GM06990 (cell line): ENCODE results near the gene CCDC107.
A peak's percentile ranks its signal among the peaks of the same experiment; 100 is the strongest.

Source experiments
- DNase-seq: peaks from one replicate; pipeline ENCODE4 v3.0.0-alpha.2; 2011; ENCODE audit not compliant: insufficient read length; ENCODE audit errors: extremely low read depth
- H3K27me3 ChIP-seq: replicated peaks from 2 replicates; pipeline ENCODE4 v1.6.0; 2011; ENCODE audit warnings: low read length; ENCODE audit not compliant: control insufficient read depth, insufficient read depth
- H3K36me3 ChIP-seq: 2 replicates; pipeline ENCODE4 v1.5.1; 2011; ENCODE audit warnings: low read length; ENCODE audit not compliant: control insufficient read depth, insufficient read depth
- H3K4me3 ChIP-seq: replicated peaks from 2 replicates; pipeline ENCODE4 v1.5.1; 2011; ENCODE audit warnings: low read depth, mild to moderate bottlenecking, control low read depth, low read length
- TF ChIP-seq, protein P1 (sequence below): IDR thresholded peaks from 2 replicates; pipeline ENCODE4 v1.5.1; 2011; ENCODE audit warnings: low read length, control low read depth, mild to moderate bottlenecking, inconsistent platforms; ENCODE audit not compliant: insufficient read depth, poor library complexity, severe bottlenecking

The CCDC107 gene

GRCh38 chr9:35675732-35676392 is 17.8 kb downstream of the CCDC107 start:
- H3K4me3 ChIP-seq = peak overlapping the region; percentile 22; the same call in 1 of the 2 replicates
- H3K27me3 ChIP-seq = no peaks in the 10 kb centered on the region; the same call in 1 of the 2 replicates
- TF ChIP-seq, protein P1, sequence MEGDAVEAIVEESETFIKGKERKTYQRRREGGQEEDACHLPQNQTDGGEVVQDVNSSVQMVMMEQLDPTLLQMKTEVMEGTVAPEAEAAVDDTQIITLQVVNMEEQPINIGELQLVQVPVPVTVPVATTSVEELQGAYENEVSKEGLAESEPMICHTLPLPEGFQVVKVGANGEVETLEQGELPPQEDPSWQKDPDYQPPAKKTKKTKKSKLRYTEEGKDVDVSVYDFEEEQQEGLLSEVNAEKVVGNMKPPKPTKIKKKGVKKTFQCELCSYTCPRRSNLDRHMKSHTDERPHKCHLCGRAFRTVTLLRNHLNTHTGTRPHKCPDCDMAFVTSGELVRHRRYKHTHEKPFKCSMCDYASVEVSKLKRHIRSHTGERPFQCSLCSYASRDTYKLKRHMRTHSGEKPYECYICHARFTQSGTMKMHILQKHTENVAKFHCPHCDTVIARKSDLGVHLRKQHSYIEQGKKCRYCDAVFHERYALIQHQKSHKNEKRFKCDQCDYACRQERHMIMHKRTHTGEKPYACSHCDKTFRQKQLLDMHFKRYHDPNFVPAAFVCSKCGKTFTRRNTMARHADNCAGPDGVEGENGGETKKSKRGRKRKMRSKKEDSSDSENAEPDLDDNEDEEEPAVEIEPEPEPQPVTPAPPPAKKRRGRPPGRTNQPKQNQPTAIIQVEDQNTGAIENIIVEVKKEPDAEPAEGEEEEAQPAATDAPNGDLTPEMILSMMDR = no peak
- H3K36me3 ChIP-seq = no peaks in the 10 kb centered on the region
- DNase-seq = no peak

GRCh38 chr9:35679091-35679490 is 21.0 kb downstream of the CCDC107 start:
- no peak for DNase-seq
- Histone ChIP-seq H3K36me3 (no peaks in the 10 kb centered on the region), H3K27me3 (no peaks in the 10 kb centered on the region; the same call in 1 of the 2 replicates), H3K4me3 (no peak overlapping the region)
- TF ChIP-seq, protein P1 = no peak

GRCh38 chr9:35679766-35680330 is 21.8 kb downstream of the CCDC107 start:
- no peak overlapping the region for H3K4me3 ChIP-seq
- H3K27me3 ChIP-seq = no peaks in the 10 kb centered on the region; the same call in 1 of the 2 replicates
- no peaks in the 10 kb centered on the region for H3K36me3 ChIP-seq
- TF ChIP-seq, protein P1 = no peak
- DNase-seq = no peak

DNA sequence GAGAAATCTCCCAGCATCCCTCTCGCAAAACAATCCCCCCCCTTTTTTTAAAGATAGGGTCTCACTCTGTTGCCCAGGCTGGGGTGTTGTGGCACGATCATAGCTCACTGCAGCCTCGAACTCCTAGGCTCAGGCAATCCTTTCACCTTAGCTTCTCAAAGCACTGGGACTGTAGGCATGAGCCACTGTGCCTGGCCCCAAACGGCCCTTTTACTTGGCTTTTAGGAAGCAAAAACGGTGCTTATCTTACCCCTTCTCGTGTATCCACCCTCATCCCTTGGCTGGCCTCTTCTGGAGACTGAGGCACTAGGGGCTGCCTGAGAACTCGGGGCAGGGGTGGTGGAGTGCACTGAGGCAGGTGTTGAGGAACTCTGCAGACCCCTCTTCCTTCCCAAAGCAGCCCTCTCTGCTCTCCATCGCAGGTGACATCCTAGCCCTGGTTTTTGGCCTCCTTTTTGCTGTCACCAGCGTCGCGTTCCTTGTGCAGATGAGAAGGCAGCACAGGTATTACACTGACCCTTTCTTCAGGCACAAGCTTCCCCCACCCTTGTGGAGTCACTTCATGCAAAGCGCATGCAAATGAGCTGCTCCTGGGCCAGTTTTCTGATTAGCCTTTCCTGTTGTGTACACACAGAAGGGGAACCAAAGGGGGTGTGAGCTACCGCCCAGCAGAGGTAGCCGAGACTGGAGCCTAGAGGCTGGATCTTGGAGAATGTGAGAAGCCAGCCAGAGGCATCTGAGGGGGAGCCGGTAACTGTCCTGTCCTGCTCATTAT is 22.4 kb downstream of the CCDC107 start:
- Histone ChIP-seq H3K27me3 (no peaks in the 10 kb centered on the region), H3K36me3 (no peaks in the 10 kb centered on the region), H3K4me3 (no peak overlapping the region)
- TF ChIP-seq, protein P1 = no peak
- DNase-seq = no peak

- TF ChIP-seq, protein P1 = no peak
- Histone ChIP-seq H3K4me3 (no peak overlapping the region), H3K36me3 (no peaks in the 10 kb centered on the region), H3K27me3 (no peaks in the 10 kb centered on the region)
- no peak for DNase-seq
These were observed 23.4 kb downstream of the CCDC107 start for GRCh38 chr9:35681341-35682002.
